Endothelial cell of umbilical vein (primary cell): ENCODE results near the gene PPBP.

Experiments used
- CTCF ChIP-seq, 2 donors: IDR thresholded peaks; 1 replicate in 1 of 2; 2 replicates in 1 of 2; pipeline ENCODE4 v1.5.1; 2011; ENCODE audit warnings: low read length in 2 of 2, mild to moderate bottlenecking in 2 of 2, moderate library complexity in 2 of 2, control low read depth in 1 of 2, inconsistent platforms in 1 of 2, low read depth in 1 of 2; ENCODE audit not compliant: insufficient read depth in 1 of 2; ENCODE audit errors: extremely low read depth in 1 of 2
- EZH2 ChIP-seq: IDR thresholded peaks from 2 replicates; pipeline ENCODE4 v1.6.1; 2012; ENCODE audit warnings: borderline replicate concordance, low read depth, mild to moderate bottlenecking, moderate library complexity, low read length, inconsistent platforms; ENCODE audit not compliant: severe bottlenecking
- FOS ChIP-seq: IDR thresholded peaks from 2 replicates; pipeline ENCODE4 v1.6.1; 2011; ENCODE audit warnings: mild to moderate bottlenecking, low read length, moderate library complexity, borderline replicate concordance; ENCODE audit not compliant: insufficient read depth
- GATA2 ChIP-seq: IDR thresholded peaks from 2 replicates; pipeline ENCODE4 v1.7.0; 2011; ENCODE audit warnings: low read depth, mild to moderate bottlenecking, moderate library complexity, mixed read lengths, low read length; ENCODE audit not compliant: insufficient read length, insufficient read depth
- JUN ChIP-seq: IDR thresholded peaks from 2 replicates; pipeline ENCODE4 v1.6.1; 2011; ENCODE audit warnings: borderline replicate concordance, low read depth; ENCODE audit not compliant: insufficient read length, insufficient read depth
- MAX ChIP-seq: IDR thresholded peaks from 2 replicates; pipeline ENCODE4 v1.6.1; 2011; ENCODE audit not compliant: insufficient read depth, insufficient read length
- MYC ChIP-seq: IDR thresholded peaks from one replicate; pipeline ENCODE4 v1.6.1; 2011; ENCODE audit warnings: mild to moderate bottlenecking, low read depth, low read length
- POLR2A ChIP-seq: IDR thresholded peaks from 2 replicates; pipeline ENCODE4 v1.6.1; 2012; ENCODE audit warnings: low read depth, mild to moderate bottlenecking, control low read depth, low read length
- POLR2AphosphoS5 ChIP-seq: IDR thresholded peaks from 2 replicates; pipeline ENCODE4 v1.6.1; 2012; ENCODE audit warnings: low read depth, mild to moderate bottlenecking, control low read depth, low read length, moderate library complexity; ENCODE audit not compliant: insufficient read depth

DNA sequence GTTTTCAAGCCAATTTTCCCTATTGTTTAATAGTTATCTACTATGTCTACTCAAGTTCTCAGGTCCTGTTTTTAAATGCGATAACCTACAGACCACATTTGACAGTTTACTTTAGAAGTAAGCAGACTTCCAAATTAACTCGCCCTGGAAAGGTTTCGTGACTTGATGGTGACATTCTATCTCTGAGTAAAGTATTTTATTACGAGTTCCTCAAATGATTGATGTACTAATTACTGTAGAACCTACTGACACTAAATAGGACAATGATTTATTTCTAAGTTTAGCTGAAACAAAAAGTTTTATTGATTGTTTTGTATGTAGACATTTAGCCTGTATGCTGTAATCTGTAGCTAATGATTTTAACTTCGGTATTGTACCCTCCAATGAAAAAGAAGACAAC lies 1.9 kb upstream of the PPBP start:
- TF ChIP-seq POLR2A (no peak), CTCF (IDR thresholded peaks at IDR 0.05; ENCODE audit: extremely low read depth in 1 of 2, insufficient read depth in 1 of 2, low read depth in 1 of 2, low read length in 2 of 2) (no peak), FOS (no peak), EZH2 (no peak), POLR2AphosphoS5 (no peak), MYC (no peak), MAX (no peak), JUN (no peak), GATA2 (no peak)
